ENCODE data around the gene KLHDC1.

DNA sequence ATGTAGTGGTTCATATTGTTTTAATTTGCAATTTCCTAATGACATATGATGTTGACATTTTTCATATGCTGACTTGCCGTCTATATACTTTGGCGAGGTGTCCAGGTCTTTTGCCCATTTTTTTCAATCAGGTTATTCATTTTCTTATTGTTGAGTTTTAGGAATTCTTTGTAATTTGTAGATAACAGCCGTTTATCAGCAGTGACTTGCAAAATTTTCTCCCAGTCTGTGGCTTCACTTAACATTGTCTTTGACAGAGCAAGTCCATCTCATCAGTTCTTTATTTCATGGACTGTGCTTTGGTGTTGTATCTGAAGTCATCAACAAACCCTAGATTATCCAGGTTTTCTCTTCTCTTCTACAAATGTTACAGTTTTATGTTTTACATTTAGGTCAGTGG, 62.5 kb downstream of the KLHDC1 start:
- TF ChIP-seq, protein P1, sequence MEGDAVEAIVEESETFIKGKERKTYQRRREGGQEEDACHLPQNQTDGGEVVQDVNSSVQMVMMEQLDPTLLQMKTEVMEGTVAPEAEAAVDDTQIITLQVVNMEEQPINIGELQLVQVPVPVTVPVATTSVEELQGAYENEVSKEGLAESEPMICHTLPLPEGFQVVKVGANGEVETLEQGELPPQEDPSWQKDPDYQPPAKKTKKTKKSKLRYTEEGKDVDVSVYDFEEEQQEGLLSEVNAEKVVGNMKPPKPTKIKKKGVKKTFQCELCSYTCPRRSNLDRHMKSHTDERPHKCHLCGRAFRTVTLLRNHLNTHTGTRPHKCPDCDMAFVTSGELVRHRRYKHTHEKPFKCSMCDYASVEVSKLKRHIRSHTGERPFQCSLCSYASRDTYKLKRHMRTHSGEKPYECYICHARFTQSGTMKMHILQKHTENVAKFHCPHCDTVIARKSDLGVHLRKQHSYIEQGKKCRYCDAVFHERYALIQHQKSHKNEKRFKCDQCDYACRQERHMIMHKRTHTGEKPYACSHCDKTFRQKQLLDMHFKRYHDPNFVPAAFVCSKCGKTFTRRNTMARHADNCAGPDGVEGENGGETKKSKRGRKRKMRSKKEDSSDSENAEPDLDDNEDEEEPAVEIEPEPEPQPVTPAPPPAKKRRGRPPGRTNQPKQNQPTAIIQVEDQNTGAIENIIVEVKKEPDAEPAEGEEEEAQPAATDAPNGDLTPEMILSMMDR (IDR thresholded peaks at IDR 0.05 in 8 of 11, conservative IDR thresholded peaks at IDR 0.05 in 3 of 11) = no peak
- TF ChIP-seq POLR2AphosphoS5 (IDR thresholded peaks at IDR 0.05) (no peak), POLR2A (IDR thresholded peaks at IDR 0.05) (no peak)
